GM10266 (cell line): ENCODE measurements around the gene OTOG.

Source experiments
- DNase-seq: peaks from one replicate; pipeline ENCODE4 v3.0.0; 2012; ENCODE audit errors: extremely low spot score
- TF ChIP-seq, protein P1 (sequence below): IDR thresholded peaks from 2 replicates; pipeline ENCODE4 v1.5.1; 2012; ENCODE audit warnings: mild to moderate bottlenecking, low read depth; ENCODE audit not compliant: control insufficient read depth, insufficient read depth; ENCODE audit errors: missing control alignments

Gene OTOG

GRCh38 chr11:17511571-17511970 lies 35.5 kb upstream of the OTOG start:
- TF ChIP-seq, protein P1, sequence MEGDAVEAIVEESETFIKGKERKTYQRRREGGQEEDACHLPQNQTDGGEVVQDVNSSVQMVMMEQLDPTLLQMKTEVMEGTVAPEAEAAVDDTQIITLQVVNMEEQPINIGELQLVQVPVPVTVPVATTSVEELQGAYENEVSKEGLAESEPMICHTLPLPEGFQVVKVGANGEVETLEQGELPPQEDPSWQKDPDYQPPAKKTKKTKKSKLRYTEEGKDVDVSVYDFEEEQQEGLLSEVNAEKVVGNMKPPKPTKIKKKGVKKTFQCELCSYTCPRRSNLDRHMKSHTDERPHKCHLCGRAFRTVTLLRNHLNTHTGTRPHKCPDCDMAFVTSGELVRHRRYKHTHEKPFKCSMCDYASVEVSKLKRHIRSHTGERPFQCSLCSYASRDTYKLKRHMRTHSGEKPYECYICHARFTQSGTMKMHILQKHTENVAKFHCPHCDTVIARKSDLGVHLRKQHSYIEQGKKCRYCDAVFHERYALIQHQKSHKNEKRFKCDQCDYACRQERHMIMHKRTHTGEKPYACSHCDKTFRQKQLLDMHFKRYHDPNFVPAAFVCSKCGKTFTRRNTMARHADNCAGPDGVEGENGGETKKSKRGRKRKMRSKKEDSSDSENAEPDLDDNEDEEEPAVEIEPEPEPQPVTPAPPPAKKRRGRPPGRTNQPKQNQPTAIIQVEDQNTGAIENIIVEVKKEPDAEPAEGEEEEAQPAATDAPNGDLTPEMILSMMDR = no peak
- DNase-seq = no peak

GRCh38 chr11:17512101-17512500 lies 35.0 kb upstream of the OTOG start:
- TF ChIP-seq, protein P1 = no peak

DNA sequence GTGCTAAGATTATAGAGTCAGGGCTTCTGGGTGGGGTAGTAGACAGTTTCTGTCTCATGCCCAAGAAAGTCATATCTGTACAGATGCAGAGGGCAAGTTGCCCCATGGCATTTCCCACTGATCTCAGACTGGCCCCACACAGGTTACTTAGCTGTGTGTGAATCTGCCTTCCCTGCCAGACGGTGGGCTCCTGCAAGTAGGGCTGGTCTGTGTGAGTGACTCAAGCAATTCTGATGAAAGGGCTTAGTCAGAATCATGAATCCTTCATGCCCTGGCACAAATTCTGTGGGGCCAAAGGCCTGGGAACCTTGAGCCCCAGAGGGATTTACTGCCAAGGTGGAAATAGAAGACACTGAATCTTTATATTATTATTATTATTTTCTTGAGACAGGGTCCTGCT lies 33.2 kb upstream of the OTOG start:
- no peak for DNase-seq
- TF ChIP-seq, protein P1 = no peak

More at GRCh38 chr11:17512101-17512500, 35.0 kb upstream of the OTOG start:
- no peak for DNase-seq

DNA sequence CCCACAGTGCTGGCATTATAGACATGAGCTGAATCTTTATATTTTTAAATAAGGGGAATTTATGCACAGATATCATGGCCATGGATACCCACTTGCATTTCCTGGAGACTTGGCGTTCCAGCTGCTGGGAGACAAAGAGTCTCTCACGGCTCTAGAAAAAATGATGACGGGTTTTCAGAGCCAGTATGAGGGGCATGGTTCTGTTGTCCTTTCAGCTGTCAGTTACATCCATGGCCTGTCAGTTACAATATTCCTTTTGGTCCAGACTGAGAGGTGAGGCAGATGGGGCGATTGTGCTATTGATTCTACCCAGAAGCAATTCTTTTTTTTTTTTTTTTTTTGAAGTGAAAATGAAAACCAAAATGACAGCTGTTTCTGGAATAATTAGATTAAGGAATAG lies 32.6 kb upstream of the OTOG start:
- DNase-seq = no peak
- TF ChIP-seq, protein P1 = no peak

GRCh38 chr11:17515443-17516176 lies 31.4 kb upstream of the OTOG start:
- TF ChIP-seq, protein P1 = no peak
- DNase-seq = no peak

DNA sequence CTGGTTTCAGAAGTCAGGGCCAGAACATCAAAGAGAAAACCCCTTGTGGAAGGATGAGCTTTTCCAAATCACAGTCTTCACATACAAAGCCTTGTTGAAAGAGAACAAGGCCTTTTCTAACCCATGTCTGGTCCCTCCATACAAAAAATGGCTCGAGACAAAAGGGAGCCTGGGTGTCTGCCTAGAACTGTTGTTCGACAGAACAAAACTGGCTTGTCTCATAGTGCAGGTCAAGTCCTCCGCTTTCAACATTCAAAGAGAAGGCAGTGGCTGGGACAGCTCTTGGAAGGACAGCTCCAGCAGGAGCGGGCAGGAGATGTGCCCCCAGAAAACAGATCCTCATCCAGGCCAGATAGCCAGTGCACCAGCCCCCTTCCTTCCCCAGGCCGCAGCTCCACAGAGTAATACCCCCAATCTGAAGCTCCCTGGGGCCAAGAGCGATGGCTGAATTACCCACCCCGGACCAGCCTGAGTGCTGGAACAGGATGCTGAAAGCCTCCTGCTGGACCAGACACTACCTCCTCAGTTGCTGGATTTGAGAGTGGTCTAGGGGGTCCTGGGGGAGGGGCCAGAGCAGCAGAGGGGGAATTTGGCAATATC lies 30.4 kb upstream of the OTOG start:
- no peak for DNase-seq
- TF ChIP-seq, protein P1 = no peak

GRCh38 chr11:17517186-17517585 lies 29.9 kb upstream of the OTOG start:
- DNase-seq = no peak
- TF ChIP-seq, protein P1 = no peak
